Activated CD8-positive, alpha-beta memory T cell treated with anti-CD3 and anti-CD28 coated beads, Interleukin-2, amount 50 U/mL, for 24 hours (primary cell): Measurements from ENCODE around the gene FGFBP2.
A peak's percentile ranks its signal among the peaks of the same experiment; 100 is the strongest.

Source experiments
- DNase-seq: peaks from one replicate; pipeline ENCODE4 v3.0.0-alpha.2; 2020; ENCODE audit errors: extremely low read depth

Gene FGFBP2, protein sequence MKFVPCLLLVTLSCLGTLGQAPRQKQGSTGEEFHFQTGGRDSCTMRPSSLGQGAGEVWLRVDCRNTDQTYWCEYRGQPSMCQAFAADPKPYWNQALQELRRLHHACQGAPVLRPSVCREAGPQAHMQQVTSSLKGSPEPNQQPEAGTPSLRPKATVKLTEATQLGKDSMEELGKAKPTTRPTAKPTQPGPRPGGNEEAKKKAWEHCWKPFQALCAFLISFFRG

DNA sequence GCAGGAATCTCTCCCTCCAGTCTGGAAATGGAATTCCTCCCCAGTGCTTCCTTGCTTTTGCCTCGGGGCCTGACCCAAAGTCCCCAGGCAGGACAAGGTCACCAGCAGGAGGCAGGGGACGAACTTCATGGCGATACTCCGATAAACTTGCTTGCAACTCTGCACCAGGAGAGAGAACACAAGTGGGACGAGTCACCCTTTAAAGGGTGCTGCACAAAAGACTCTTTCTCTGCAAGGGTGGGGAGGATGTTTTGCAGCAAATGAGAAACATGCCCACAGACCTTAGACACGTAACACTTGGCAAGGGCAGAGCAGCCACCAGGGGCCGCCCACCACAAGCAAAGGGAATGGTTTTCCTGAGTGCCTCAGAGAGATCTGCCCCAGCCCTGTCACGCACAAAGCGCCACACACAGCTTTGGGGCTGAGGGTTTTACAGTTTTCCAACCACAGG, at the start of gene FGFBP2:
Gene FGFBP2, minus strand, starts transcription at position 175 of the 451 bp plus-strand sequence. Its CDS starts 46 bp downstream, at position 129.
- peak; percentile 28 for DNase-seq

DNA sequence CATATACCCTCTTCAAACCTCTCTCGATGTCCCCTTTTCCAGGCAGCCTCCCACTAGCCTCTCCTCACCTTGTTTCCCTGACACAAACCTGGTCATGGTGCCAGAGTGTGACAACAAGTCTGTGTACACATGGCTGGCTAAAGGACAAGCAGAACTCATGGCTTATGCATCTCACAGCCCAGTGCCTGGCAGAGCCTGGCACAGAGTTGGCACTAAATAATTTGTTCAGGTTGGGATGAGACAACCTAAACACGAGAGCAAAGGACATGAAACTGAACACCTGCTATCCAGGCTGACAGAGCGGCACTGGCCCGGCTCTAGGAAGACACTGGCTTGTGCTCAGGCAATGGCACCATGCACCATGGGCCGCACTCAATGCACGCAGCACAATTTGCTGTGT, 48.2 kb upstream of the FGFBP2 start:
- DNase-seq = no peak

DNA sequence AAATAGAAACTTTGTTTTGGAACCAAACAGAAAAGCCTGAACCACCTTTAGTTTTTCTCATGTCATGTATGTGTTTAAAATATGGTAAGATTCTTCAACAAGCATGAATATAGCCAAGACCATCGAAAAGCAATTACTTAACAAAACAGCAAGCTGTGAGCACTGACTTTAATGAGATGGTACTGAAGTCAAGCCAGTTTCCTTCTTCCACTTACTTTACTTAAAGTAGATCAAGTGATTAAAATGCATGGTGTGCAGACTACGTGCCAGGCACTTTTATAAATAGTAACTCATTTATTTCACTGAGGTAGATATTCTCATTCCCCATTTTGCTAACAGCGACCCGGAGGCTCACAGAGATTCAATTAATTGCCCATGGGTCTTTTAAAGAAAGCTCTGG, 46.2 kb upstream of the FGFBP2 start:
- no peak for DNase-seq

DNA sequence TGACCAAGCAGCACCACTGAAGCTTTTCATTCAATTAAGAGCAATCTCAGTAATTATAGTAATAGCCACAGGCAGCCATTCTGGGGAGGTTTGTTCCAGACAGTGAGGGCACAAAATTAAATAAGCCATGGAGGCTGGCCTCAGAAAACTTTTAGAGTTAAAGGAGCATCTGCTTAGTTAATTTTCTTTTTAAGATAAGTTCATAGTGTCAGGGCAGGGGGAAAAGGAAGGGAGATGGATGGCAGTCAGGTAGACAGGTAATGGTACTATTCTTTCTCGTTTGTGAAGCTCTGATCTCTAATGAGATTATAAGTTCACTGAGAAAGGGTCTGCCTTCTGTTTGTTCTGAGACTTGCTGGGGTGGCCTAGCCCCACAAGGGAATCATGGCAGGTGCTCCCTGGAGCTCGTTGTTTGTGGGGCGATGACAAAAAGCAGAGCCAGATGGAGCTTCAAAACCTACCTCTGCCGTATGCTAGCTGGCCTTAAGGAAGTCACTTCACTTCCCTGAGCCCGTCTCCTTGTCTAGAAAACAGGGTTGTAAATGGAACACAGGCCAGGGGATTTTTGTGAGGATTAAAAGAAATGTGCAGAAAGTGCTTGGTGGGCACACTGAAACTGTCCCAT, 44.6 kb upstream of the FGFBP2 start:
- no peak for DNase-seq

DNA sequence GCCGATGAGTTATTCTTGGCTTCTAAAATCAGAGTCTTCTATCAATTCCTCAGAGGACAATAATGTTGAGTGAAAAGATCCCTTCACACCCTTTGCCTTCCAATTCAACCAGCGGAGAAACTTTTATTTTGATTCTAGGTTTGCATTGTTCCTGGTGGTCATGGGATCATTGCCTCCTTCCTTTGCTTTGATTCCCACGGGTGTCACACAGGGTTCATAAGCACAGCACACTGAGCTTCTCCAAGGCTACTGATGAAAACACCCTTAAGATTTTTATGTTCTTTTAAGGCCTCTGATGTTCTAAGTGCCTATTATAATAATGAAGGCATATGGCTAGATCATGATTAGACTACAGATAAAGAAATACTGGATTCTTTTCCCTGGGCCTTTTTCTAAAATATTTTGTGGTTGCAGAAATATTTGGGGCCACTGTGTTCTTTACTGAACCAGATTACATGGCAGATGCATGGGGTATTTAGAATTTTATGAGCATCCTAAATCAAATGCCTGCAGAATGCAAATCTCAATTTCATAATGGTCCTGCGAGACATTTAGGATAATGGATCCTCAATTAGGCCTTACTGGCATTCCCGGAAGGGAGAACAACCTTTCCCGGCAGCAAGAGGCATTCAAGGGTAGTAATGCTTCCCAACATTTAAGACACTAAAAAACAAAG, 43.9 kb upstream of the FGFBP2 start:
- DNase-seq = no peak

DNA sequence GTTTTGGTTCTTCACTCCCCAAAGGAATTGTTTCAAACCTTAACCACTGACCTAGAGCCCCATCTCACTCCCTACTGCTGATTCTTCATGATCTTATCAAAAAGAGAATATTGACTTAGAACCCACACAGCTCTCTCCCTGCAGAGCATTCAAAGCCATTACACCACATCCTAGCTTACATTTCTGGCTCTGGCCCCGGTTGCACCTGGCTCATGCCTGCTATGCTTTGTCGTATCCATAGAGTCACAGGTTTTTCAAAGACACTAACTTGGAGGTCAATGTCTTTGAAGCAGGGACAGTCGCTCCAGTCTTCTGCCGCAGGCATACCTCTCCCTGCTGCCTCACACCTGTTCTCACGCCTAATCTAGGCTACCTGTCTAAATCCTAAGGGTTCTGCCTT, 42.7 kb upstream of the FGFBP2 start:
- no peak for DNase-seq

DNA sequence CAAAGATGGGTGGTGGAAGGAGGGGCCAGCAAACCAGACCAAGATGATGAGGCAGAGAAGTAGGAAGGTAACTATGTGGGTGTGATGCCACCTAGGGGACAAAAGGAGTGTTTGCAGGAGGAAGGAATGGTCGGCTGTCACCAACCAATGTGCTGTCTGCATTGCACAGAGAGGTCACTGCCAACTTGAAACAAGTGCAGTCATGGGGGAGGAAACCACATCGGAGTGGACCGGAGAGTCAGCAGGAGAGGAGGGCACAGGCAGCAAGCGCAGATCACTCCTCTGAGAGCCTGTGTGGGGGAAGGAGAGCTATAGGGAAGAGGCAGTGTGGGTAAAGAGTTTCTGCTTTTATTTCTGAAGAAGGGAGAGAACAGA, 38.5 kb upstream of the FGFBP2 start:
- no peak for DNase-seq

DNA sequence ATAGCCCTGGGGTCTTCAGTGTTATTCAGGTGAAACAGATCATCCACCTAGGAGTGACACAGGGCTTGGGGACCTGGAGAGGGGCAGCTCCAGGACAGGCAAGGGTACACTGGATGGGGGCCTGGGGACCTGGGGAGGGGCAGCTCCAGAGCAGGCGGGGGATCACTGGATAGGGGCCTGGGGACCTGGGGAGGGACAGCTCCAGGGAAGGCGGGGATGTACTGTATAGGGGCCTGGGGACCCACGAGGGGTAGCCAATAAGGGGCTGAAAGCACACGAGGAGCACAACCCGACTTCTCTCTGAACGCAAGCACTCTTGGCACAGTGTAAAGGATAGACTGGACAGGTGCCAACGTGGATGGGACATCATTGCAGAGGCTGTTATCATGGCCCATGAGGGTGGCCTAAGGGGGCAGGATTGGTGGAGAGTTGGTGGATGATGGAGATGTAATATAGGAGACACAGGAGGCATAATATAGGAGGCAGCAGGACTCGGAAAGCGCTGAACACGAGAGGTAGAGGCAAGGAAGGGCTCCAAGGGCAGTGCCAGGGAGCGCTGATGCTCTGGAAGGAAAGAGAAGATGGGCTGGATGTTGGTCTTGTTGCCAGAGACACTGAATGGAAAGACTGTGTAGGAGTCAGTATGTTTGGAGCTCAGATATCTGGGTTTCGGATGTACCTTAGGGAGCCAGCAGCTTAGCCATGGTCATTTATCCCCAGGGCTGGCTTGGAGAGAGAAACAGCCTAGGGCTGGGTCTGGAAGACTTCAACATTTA, 37.9 kb upstream of the FGFBP2 start:
- no peak for DNase-seq

DNA sequence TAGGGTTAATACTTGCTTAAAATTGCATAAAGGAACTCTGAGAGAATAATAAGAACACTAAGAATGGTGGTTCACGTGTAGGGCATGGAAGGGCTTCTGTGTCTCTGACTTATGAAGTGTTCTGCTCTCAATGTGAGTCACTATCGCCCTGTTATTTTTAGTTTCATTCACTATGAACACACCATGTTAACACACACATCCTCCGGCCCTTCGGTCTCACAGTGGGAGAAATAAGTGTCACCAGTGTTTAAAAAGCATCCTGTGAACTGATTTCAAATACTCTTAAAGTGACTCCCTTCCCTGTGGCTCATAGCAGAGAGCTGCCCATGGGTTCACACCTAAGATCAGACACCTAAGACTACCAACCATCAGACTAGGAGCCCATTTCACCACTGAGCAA, 33.8 kb upstream of the FGFBP2 start:
- no peak for DNase-seq

DNA sequence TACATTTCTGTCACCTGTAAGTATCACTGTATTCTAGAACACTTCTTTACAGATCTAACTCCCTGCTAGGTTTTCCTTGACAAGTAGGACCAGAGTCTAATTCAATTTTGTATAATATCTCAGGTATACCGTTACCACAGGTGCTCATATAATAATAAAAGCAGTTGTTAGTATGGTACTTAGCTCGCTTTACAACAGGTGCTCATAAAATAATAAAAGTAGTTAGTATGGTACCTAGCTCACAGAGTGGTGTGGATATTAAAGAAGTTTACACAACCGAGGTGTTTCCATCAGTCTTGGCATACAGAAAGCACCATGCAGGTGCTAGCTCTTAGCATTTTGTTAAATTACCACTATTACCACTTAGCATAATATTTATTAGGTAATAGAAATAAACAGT, 32.9 kb upstream of the FGFBP2 start:
- no peak for DNase-seq

DNA sequence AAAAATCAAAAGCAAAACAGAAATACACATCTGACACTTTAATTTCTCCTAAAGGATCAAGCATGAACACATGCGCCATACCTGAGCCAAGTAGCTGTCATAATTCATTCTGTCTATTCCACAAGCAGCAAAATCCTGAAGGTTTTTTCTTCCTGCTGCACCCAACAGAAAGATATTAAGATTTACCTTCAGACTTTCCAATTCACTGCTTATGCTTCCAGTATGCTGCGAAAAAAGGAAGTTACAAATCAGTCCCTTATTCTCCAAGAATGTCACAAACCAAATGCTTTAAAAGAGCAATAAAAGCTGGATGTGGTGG, 29.2 kb upstream of the FGFBP2 start:
- DNase-seq = no peak

DNA sequence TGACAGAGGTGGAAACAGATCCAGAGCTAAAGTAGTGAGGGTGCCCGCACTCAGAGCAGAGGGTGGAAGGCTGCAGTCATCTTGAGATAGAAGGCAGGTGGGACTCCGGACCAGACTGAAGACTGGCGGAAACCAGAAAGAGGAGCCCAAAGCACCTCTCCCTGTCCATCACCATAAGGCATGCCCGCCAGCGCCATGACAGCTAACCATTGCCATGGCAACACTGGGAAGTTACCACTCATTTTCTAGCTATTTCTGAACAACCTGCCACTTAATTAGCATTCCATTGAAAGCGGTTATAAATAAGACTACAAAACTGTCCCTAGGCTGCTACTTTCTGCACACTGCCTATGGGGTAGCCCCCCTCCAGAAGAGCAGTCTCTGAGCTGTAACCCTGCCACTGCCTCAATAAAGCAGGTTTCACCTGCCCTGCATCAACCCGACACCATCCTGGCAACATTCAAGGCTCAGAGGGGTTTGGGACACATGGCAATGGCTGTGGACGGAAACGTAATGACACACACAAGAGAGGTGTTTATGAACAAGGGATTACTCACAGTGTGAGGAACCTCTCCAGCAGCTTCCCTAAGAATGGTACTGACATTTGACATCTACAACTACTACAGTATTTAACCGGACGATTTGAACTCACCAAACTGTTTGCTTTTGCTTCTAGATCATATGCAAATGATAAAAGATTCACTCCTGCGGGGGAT, 27.8 kb upstream of the FGFBP2 start:
- no peak for DNase-seq

DNA sequence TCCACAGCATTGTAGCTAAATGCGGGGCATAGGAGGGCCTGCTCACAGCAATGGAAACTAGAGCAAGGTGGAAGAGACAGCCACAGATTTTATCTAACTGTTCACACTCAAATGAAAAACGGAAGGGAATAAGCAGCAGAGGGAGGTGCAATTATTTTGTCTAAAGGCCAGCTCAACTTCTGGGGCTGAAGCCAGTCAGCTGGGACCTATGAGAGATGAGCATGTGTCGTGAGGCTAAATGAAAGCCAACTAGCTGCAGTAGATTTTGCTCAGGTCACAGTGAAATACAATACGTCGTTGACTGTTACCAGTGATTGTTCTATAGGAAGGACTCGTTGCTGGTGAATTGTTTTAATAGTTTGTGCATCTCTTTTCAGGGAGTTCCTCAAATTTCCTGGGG, 26.4 kb upstream of the FGFBP2 start:
- DNase-seq = no peak

DNA sequence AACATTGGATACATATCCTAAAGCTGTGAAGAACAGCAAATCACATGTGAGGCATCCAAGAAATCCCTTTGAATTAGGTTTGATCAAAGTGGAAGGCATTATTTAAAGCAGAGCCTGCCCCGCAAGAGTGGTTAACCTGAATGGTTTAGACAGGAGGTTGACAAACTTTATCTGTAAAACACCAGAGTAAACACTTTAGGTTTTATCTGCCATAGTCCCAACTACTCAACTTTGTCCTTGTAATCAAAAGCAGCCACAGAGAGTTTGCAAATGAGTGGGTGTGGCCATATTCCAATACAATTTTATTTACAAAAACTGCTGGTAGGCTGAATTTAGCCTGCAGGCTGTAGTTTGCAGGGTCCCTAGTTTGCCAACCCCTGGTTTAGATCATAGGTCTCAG, 25.2 kb upstream of the FGFBP2 start:
- DNase-seq = no peak

DNA sequence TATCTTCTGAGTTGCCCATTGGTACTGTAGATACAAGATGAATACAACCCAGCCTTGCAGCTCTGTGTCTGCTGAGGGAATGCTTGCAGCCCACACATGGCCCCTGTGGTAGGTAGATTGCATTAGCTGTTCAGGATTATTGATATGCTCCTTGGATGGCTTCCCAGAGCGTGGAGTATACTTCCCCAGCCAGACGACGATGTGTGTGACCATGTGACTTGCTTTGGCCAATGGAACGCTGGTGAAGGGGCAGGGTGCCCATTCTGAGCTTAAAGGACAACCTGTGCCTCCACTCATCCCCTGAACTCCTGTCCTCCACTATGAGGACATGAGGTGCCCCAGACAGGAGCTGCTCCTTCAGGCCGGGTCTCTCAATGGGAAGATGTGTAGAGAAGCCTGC, 23.9 kb upstream of the FGFBP2 start:
- DNase-seq = no peak

DNA sequence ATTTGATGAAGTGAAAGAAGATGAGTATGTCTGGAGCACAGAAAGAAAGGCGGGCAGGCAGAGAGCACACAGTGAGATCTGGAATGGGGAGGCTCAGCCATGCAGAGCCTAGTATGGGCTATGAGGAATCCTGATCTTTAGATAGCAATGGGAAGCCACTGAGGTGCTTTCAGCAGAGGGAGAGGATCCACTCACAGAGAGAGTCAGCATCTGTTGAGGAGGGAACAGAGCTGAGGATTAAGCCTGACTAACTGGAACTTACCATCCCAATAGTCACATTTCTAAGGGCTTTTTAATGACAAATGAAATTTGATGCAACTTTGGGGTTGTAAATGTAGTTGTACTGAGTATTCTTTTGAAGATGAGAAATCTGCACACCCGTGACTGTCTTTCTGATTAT, 20.6 kb upstream of the FGFBP2 start:
- DNase-seq = no peak

DNA sequence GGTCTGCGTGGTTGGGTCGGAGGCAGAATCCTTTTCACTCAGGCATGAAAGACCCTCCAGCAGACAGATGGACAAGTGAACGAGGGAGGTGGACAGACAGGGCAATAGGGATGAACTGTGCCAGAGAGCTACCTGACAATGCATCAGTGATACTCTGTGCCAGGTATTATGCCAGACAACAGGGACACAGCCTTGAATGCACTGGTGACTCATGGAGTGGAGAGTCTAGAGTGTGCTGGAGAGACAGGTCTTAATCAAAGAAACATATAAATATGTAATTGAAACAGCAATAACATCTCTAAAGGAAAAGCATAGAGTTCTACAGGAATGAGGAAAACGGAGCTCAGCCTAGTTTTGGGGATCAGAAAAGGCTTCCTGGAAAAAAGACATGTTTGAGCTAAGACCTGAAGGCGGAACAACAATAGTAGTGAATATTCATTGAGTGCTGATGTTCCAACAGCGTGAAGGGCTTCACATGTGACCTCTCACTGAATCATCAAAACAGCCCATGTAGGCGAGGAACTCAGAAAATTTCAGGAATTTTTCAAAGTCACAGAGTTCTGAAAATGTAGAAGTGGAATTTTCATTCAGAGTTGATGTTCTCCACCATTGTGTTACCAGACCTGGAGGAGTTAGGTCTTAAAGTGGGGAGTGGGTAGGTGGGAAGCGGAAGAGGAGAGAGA, 20.0 kb upstream of the FGFBP2 start:
- DNase-seq = no peak

DNA sequence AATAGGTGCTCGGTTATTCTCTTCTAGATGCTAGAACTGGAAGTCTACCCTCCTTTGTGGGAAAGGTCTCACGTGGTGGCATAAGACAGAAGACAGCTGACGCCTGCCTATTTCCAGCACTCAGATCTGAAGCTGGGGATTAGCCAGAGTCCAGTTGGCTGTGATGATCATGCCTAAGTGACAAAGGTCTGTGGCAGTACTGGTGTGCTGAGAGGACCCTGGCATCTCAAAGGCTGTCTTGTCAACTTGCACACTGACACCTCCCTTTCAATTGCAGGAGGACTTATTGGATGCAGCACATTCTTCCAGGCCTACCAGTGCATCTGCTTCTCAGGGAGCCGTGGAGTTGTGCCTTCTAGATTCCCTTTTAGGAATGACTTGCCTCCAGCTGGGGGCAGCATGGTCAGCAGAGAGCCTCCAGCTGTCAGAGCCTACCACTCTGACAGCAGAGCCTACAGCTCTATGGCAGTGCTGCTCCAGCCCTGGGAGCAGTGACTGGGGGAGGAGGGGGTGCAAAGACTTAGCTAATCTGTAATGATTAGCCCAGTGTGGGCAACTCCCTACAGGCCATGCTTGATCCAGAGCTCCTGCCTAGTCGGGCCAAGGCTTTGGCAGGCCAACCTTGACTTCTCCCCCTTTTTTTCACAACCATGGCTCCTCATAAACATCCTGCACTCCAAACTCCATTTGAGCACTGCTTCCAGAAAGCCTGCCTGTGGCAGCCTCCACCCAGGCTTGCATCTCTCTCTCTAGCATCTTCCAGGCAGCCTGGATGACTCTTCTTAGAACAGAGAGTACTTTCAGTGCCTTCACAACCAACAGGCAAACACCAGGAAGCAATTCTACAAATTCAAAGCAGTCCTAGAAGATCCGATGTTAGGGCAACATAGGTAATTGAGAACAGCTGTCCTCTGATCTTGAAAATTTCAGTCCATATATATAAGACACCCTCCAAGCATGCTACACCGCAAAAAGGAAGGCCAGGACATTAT, 13.8 kb upstream of the FGFBP2 start:
- no peak for DNase-seq

DNA sequence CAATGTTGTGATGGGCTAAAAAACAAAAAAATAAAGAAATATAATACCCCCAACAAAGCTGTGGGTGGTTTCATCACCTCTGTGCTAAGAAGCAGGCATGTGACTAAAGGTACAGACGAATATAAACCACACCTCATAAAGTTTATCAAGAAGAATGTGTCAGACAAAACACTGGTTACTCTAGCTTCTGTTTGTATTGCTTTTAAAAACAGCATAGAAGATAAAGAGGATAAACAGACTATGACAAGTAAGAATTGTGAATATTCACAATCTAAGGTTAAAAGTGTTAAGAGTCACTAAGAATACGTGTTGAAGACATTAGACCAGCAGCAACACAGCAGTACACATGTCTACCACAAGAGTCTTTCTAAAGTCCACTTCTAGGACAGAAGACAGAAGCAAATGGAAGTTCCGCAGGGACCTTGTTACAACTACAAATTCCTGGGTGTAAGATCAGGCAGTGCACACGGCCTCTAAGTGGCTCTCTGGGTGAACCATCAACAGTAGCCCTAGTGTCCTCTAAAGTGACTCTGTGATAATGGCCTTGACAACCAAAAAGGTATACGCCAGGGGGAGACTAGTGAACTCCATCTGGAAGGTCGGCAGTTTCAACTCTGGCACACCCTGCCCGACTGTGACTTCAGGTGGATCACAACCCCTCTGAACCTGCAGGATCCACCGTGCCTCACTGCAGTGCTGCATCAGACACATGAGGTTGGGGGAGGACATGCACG, 8.3 kb upstream of the FGFBP2 start:
- DNase-seq = no peak
